ENCODE results near the gene CCNJL. TPM values are rescaled to one million over a fixed set of nuclear protein-coding genes. Genes with fewer than 3 reads are reported as not detected.

Gene CCNJL
- total RNA-seq, 3 donors from 2014 or later: 8.7 to 32.7 (median 25.0) TPM

DNA sequence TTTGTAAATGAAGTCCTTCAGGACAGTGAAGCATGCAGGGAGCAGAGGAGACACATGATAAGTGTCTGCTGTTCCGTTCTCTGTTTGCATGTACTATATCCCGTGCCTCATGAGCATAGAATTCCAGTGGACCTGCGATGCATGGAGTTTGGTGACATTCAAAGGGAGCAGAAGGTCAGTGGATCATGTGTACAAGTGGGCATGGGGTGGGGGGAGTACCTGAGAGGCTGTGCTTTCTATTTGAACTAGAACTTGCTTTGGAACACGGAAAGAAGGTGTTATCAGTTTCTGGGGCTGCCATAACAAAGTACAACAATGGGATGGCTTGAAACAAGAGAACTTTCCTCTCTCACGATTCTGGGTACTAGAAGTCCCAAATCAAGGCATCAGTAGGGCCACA, 5.1 kb upstream of the CCNJL start:
- DNase-seq (no peak), ATAC-seq (no peak)
- no peaks in the 10 kb centered on the region for H3K9me3 ChIP-seq
- no peak overlapping the region for H3K4me3 ChIP-seq
- H3K4me1 ChIP-seq (ENCODE audit: low read depth): no peaks in the 10 kb centered on the region
- intact Hi-C loops (cut with DNase I, micrococcal nuclease): no loop called here
- TF ChIP-seq, protein P1, sequence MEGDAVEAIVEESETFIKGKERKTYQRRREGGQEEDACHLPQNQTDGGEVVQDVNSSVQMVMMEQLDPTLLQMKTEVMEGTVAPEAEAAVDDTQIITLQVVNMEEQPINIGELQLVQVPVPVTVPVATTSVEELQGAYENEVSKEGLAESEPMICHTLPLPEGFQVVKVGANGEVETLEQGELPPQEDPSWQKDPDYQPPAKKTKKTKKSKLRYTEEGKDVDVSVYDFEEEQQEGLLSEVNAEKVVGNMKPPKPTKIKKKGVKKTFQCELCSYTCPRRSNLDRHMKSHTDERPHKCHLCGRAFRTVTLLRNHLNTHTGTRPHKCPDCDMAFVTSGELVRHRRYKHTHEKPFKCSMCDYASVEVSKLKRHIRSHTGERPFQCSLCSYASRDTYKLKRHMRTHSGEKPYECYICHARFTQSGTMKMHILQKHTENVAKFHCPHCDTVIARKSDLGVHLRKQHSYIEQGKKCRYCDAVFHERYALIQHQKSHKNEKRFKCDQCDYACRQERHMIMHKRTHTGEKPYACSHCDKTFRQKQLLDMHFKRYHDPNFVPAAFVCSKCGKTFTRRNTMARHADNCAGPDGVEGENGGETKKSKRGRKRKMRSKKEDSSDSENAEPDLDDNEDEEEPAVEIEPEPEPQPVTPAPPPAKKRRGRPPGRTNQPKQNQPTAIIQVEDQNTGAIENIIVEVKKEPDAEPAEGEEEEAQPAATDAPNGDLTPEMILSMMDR (IDR thresholded peaks at IDR 0.05): no peak
- H3K36me3 ChIP-seq (ENCODE audit: low read depth): no peaks in the 10 kb centered on the region

- TF ChIP-seq, protein P1 (IDR thresholded peaks at IDR 0.05): no peak
- ATAC-seq (peak; percentile 90), DNase-seq (peak in 1 of 3 donors; percentile 69)
- peaks cover 5% of the 10 kb centered on the region for H3K4me1 ChIP-seq (ENCODE audit: low read depth)
- no peaks in the 10 kb centered on the region for H3K36me3 ChIP-seq (ENCODE audit: low read depth)
- intact Hi-C loops (cut with DNase I, micrococcal nuclease): no loop called here
- H3K9me3 ChIP-seq: no peaks in the 10 kb centered on the region
- H3K4me3 ChIP-seq: no peak overlapping the region
Measured at GRCh38 chr5:160315968-160316367, 3.6 kb upstream of the CCNJL start.

DNA sequence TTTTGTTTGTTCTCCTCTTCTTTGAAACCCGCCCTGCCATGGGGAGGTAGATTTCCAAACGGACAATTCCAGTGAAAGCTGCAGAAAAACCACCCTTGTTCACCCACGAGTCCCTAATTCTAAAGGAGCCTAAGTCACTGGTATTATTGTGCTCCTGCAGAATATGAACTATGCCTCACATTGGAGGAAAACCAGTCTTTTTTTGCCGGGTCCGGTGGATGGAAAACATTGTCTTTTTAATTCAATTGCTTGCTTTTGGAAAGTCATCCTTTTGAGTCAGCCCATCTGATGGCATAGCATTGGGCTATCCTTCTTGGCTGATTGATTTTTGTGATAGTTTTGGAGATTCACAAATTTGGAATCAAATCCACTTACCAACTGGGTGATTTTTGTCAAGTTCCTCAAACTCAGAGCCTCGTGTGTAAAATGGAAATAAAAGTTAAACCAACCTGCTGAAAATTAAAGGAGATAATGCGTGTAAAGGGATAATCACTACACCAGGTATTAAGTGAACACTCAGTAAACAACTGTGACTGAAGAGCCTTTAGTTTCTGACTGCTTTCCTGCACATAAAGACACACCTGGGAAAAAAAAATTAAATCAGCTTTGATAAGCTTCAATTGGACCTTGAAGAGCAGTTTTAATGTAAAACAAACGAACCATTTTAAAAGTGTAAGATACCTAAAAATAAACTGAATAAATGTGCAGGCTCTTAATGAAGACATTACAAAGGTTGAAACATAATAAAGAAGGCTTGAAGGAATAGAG, 780 bp upstream of the CCNJL start:
- Histone ChIP-seq H3K4me3 (no peak overlapping the region), H3K4me1 (ENCODE audit: low read depth) (peaks cover 5% of the 10 kb centered on the region), H3K9me3 (no peaks in the 10 kb centered on the region), H3K36me3 (ENCODE audit: low read depth) (no peaks in the 10 kb centered on the region)
- ATAC-seq: no peak
- no peak for DNase-seq
- intact Hi-C loops (cut with DNase I, micrococcal nuclease): no loop called here
- TF ChIP-seq, protein P1 (IDR thresholded peaks at IDR 0.05): no peak

- DNase-seq (peak; percentile 41 to 61 (median 56)), ATAC-seq (peak; percentile 62)
- TF ChIP-seq, protein P1 (IDR thresholded peaks at IDR 0.05): no peak
- intact Hi-C loops (cut with DNase I, micrococcal nuclease): no loop called here
- Histone ChIP-seq H3K4me3 (peak overlapping the region; percentile 44), H3K9me3 (no peaks in the 10 kb centered on the region), H3K4me1 (ENCODE audit: low read depth) (peaks cover 8% of the 10 kb centered on the region), H3K36me3 (ENCODE audit: low read depth) (no peaks in the 10 kb centered on the region)
Measured at GRCh38 chr5:160311491-160312133, 752 bp downstream of the CCNJL start.

DNA sequence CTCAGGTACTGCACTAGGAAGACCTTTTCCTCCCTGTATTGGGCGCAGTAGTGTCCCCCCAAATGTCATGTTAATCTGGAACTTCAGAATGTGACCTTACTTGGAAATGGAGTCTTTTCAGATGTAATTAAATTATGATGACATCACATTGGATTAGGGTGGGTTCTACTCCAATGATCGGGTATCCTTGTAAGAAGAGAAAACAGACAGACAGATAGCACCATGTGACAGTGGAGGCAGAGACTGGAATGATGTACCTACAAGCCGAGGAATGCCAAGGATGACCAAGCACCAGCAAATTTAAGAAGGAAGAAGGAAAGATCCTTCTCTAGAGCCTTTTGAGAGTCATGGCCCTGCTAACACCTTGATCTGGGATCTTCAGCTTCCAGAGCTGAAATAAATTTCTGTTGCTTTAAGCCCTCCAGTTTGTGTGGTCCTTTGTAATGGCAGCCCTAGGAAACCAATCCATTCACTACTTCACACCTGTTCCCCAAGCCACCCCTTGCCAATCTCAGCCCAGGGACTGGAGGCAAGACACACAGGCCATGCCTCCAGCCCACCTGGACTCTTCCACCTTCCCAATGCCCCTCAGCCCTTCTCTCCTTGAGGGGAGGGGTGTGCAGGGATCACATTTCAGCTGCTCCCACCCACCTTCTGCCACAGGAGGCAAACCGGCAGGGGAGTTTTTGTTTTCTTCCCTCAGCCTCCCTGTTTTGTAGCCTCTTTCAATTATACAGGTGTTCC, 1.6 kb downstream of the CCNJL start:
- TF ChIP-seq, protein P1 (IDR thresholded peaks at IDR 0.05): no peak
- ATAC-seq (no peak), DNase-seq (no peak)
- intact Hi-C loops (cut with DNase I, micrococcal nuclease): no loop called here
- H3K4me3 ChIP-seq: no peak overlapping the region
- no peaks in the 10 kb centered on the region for H3K9me3 ChIP-seq
- peaks cover 8% of the 10 kb centered on the region for H3K4me1 ChIP-seq (ENCODE audit: low read depth)
- no peaks in the 10 kb centered on the region for H3K36me3 ChIP-seq (ENCODE audit: low read depth)
